Raji (cell line): ENCODE measurements around the gene RGL3.

Experiments used
- POLR2A ChIP-seq: IDR thresholded peaks from 2 replicates; pipeline ENCODE4 v1.6.1; 2011; ENCODE audit warnings: low read depth, low read length, control low read depth; ENCODE audit not compliant: insufficient read depth

Gene RGL3

GRCh38 chr19:11418549-11419506 lies at the start of gene RGL3:
RGL3 (minus strand) TSS chr19:11419314; CDS start chr19:11419278, 36 bp downstream.
- TF ChIP-seq POLR2A, result no peak

GRCh38 chr19:11465600-11465999 lies 46.5 kb upstream of the RGL3 start:
- no peak for TF ChIP-seq POLR2A

- no peak for TF ChIP-seq POLR2A
These were observed 45.5 kb upstream of the RGL3 start for GRCh38 chr19:11464333-11465265.

- TF ChIP-seq POLR2A, result no peak
These were observed 44.3 kb upstream of the RGL3 start for GRCh38 chr19:11463391-11463790.

GRCh38 chr19:11461453-11461852 lies 42.3 kb upstream of the RGL3 start:
- no peak for TF ChIP-seq POLR2A

GRCh38 chr19:11460207-11460606 lies 41.1 kb upstream of the RGL3 start:
- no peak for TF ChIP-seq POLR2A

GRCh38 chr19:11458236-11458900 lies 39.3 kb upstream of the RGL3 start:
- no peak for TF ChIP-seq POLR2A

- no peak for TF ChIP-seq POLR2A
These were observed 38.7 kb upstream of the RGL3 start for GRCh38 chr19:11457831-11458230.

GRCh38 chr19:11457115-11457514 lies 38.0 kb upstream of the RGL3 start:
- TF ChIP-seq POLR2A, result no peak

- no peak for TF ChIP-seq POLR2A
These were observed 37.5 kb upstream of the RGL3 start for GRCh38 chr19:11456659-11457058.

- no peak for TF ChIP-seq POLR2A
These were observed 34.6 kb upstream of the RGL3 start for GRCh38 chr19:11453468-11454341.

GRCh38 chr19:11452620-11453310 lies 33.7 kb upstream of the RGL3 start:
- TF ChIP-seq POLR2A, result no peak

- no peak for TF ChIP-seq POLR2A
These were observed 32.9 kb upstream of the RGL3 start for GRCh38 chr19:11451871-11452619.
